Stomach (tissue), 4 donors: Measurements from ENCODE around the gene LCN6.
A peak's percentile ranks its signal among the peaks of the same experiment; 100 is the strongest.

Source experiments
- EP300 ChIP-seq: sonication (generic); formaldehyde crosslinking; IDR thresholded peaks from one replicate; pipeline ENCODE4 v1.6.1; 2017; ENCODE audit warnings: antibody characterized with exemption
- POLR2A ChIP-seq, 4 donors: fragments of 450-650 bp; IDR thresholded peaks; one replicate each; pipeline ENCODE4 v1.6.1; 2016; ENCODE audit warnings: antibody characterized with exemption in 4 of 4, control low read depth in 2 of 4, mild to moderate bottlenecking in 1 of 4, moderate library complexity in 1 of 4
- POLR2AphosphoS5 ChIP-seq, 3 donors: sonication (generic); formaldehyde crosslinking; IDR thresholded peaks; one replicate each; pipeline ENCODE4 v1.6.1; 2016; ENCODE audit warnings: antibody characterized with exemption in 3 of 3
- TF ChIP-seq, protein P1 (sequence below), 7 experiments: fragments of 450-650 bp in 4 of 7; fragments of 200-600 bp in 3 of 7; sonication (generic) in 3 of 7; IDR thresholded peaks; one replicate each; pipeline ENCODE4 v1.5.1; 2016 to 2019; ENCODE audit warnings: antibody characterized with exemption in 7 of 7, control low read depth in 2 of 7, mild to moderate bottlenecking in 1 of 7

DNA sequence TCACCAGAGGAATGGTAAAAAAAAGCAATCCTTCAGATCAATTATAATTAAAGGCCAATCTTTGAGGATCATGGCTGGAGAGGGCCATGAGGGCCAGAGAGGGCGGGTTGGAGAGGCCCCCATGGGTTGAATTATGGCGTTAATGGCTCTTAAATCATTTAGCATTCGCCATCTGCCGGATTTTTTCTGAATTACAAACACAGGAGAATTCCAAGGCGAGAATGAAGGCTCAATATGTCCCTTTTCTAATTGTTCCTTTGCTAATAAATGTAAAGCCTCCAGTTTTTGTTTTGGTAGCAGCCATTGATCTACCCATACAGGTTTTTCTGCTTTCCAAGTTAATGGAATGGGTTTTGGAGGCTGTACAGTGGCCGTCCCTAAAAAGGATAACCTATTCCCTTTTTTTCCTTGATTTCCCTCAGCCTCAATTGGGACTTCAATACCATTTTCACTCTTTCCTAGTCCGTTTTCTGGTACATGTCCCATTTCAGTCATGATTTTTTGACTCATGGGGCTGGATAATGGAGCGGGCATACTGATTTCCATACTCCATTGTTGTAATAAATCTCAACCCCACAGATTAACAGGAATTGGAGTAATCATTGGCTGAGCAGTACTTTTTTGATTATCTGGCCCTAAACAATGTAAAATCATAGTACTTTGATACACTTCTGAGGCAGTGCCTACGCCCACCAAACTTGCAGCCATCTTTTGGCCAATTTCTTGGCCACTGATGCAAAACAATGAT, 36.1 kb upstream of the LCN6 start:
- TF ChIP-seq, protein P1, sequence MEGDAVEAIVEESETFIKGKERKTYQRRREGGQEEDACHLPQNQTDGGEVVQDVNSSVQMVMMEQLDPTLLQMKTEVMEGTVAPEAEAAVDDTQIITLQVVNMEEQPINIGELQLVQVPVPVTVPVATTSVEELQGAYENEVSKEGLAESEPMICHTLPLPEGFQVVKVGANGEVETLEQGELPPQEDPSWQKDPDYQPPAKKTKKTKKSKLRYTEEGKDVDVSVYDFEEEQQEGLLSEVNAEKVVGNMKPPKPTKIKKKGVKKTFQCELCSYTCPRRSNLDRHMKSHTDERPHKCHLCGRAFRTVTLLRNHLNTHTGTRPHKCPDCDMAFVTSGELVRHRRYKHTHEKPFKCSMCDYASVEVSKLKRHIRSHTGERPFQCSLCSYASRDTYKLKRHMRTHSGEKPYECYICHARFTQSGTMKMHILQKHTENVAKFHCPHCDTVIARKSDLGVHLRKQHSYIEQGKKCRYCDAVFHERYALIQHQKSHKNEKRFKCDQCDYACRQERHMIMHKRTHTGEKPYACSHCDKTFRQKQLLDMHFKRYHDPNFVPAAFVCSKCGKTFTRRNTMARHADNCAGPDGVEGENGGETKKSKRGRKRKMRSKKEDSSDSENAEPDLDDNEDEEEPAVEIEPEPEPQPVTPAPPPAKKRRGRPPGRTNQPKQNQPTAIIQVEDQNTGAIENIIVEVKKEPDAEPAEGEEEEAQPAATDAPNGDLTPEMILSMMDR (IDR thresholded peaks at IDR 0.05): peak in 4 of 7 experiments; percentile 40 to 63 (median 53)
- TF ChIP-seq POLR2AphosphoS5 (IDR thresholded peaks at IDR 0.05): no peak
- TF ChIP-seq POLR2A (IDR thresholded peaks at IDR 0.05): no peak
- TF ChIP-seq EP300: no peak
